ENCODE measurements around the gene ENPP6.

Gene ENPP6

GRCh38 chr4:184094532-184095159 is 123.0 kb downstream of the ENPP6 start:
- no peak for TF ChIP-seq CTCF (conservative IDR thresholded peaks at IDR 0.05; ENCODE audit: low read length)
- no peak for DNase-seq (ENCODE audit: low read depth)

GRCh38 chr4:184091986-184092385 is 125.7 kb downstream of the ENPP6 start:
- TF ChIP-seq CTCF (conservative IDR thresholded peaks at IDR 0.05; ENCODE audit: low read length): no peak
- no peak overlapping the region for H3K4me3 ChIP-seq (ENCODE audit: low read length)
- DNase-seq (ENCODE audit: low read depth): no peak

More at GRCh38 chr4:184094532-184095159, 123.0 kb downstream of the ENPP6 start:
- H3K4me3 ChIP-seq (ENCODE audit: low read length): no peak overlapping the region

GRCh38 chr4:184090571-184090970 is 127.1 kb downstream of the ENPP6 start:
- no peak for DNase-seq (ENCODE audit: low read depth)
- no peak for TF ChIP-seq CTCF (conservative IDR thresholded peaks at IDR 0.05; ENCODE audit: low read length)
- H3K4me3 ChIP-seq (ENCODE audit: low read length): no peak overlapping the region

GRCh38 chr4:184080674-184081073 is 137.0 kb downstream of the ENPP6 start:
- no peak for DNase-seq (ENCODE audit: low read depth)
- H3K4me3 ChIP-seq (ENCODE audit: low read length): no peak overlapping the region
- TF ChIP-seq CTCF (conservative IDR thresholded peaks at IDR 0.05; ENCODE audit: low read length): no peak

- DNase-seq (ENCODE audit: low read depth): no peak
- no peak for TF ChIP-seq CTCF (conservative IDR thresholded peaks at IDR 0.05; ENCODE audit: low read length)
- H3K4me3 ChIP-seq (ENCODE audit: low read length): no peak overlapping the region
These were observed 142.8 kb downstream of the ENPP6 start for GRCh38 chr4:184074677-184075388.

GRCh38 chr4:184067931-184068554 is 149.6 kb downstream of the ENPP6 start:
- no peak for TF ChIP-seq CTCF (conservative IDR thresholded peaks at IDR 0.05; ENCODE audit: low read length)
- DNase-seq (ENCODE audit: low read depth): no peak
- H3K4me3 ChIP-seq (ENCODE audit: low read length): no peak overlapping the region
